ENCODE results near the gene KCNJ9.

GRCh38 chr1:160064164-160064563 is 17.2 kb upstream of the KCNJ9 start:
- TF ChIP-seq RAD21 (IDR thresholded peaks at IDR 0.05; ENCODE audit: insufficient read depth, low read depth, low read length) (no peak), ATF7 (IDR thresholded peaks at IDR 0.05; ENCODE audit: low read depth) (no peak), CTCF (IDR thresholded peaks at IDR 0.05 in 2 of 3, conservative IDR thresholded peaks at IDR 0.05 in 1 of 3; ENCODE audit: control insufficient read depth in 2 of 3, extremely low read depth in 1 of 3, insufficient read depth in 1 of 3, low read depth in 3 of 3, low read length in 3 of 3) (no peak)
